ENCODE data around the gene PDZK1IP1.

GRCh38 chr1:47187231-47187925 is 2.5 kb downstream of the PDZK1IP1 start:
- TF ChIP-seq POLR2A (IDR thresholded peaks at IDR 0.05) (no peak), CTCF (IDR thresholded peaks at IDR 0.05) (no peak)

All from lower leg skin (tissue), 3 donors.